Esophagus muscularis mucosa (tissue), 4 donors: Measurements from ENCODE around the gene PLP2. TPM values are rescaled to one million over a fixed set of nuclear protein-coding genes. Genes with fewer than 3 reads are reported as not detected.
A peak's percentile ranks its signal among the peaks of the same experiment; 100 is the strongest.

Experiments
- DNase-seq: peaks from one replicate; pipeline ENCODE4 v3.0.0-alpha.2; 2017; ENCODE audit errors: extremely low spot score
- H3K27ac ChIP-seq, 4 donors: fragments of 200-600 bp; sonication (generic); replicated peaks in 1 of 4; 1 replicate in 3 of 4; 2 replicates in 1 of 4; pipeline ENCODE4 v1.5.1; 2016 to 2019; ENCODE audit warnings: mild to moderate bottlenecking in 1 of 4
- H3K27me3 ChIP-seq, 4 donors: fragments of 200-600 bp; sonication (generic); one replicate each; pipeline versions ENCODE4 v1.5.1 to v1.6.0; 2016 to 2019
- H3K36me3 ChIP-seq, 4 donors: fragments of 200-600 bp; sonication (generic); one replicate each; pipeline ENCODE4 v1.5.1; 2016 to 2019
- H3K4me1 ChIP-seq, 4 donors: fragments of 200-600 bp; sonication (generic); one replicate each; pipeline ENCODE4 v1.5.1; 2016 to 2019
- H3K4me3 ChIP-seq, 4 donors: fragments of 200-600 bp; sonication (generic); 1 replicate in 2 of 4; 2 replicates in 2 of 4; pipeline ENCODE4 v1.5.1; 2016 to 2019; ENCODE audit warnings: mild to moderate bottlenecking in 4 of 4, moderate library complexity in 1 of 4
- H3K9me3 ChIP-seq, 4 donors: fragments of 200-600 bp; sonication (generic); 1 replicate in 3 of 4; 2 replicates in 1 of 4; pipeline ENCODE4 v1.5.1; 2016 to 2019
- EP300 ChIP-seq: sonication (generic); formaldehyde crosslinking; IDR thresholded peaks from one replicate; pipeline ENCODE4 v1.6.1; 2017; ENCODE audit warnings: antibody characterized with exemption
- POLR2A ChIP-seq: fragments of 450-650 bp; IDR thresholded peaks from one replicate; pipeline ENCODE4 v1.6.1; 2017; ENCODE audit warnings: antibody characterized with exemption, moderate library complexity, mild to moderate bottlenecking, low read depth
- POLR2AphosphoS5 ChIP-seq, 2 donors: sonication (generic); formaldehyde crosslinking; IDR thresholded peaks; one replicate each; pipeline ENCODE4 v1.6.1; 2017; ENCODE audit warnings: antibody characterized with exemption in 2 of 2
- WGBS: methylation state at CpG from one replicate; pipeline ENCODE4 v1.1.5; 2018; 5-methylcytosine and 5-hydroxymethylcytosine counted together
- intact Hi-C: fragments of 100-400 bp; cut with DNase I; formaldehyde crosslinking; loops from one replicate; pipeline ENCODE4 v1.15.1; 2023
- total RNA-seq, 4 donors: library from RNA; depleted of rRNA; stranded (reverse); fragments of >200 nt; gene quantifications; one replicate each; pipeline versions ENCODE4 v1.1.0 to v1.2.1, GENCODE V29; 2016
- TF ChIP-seq, protein P1 (sequence below), 3 experiments: fragments of 200-600 bp in 2 of 3; fragments of 450-650 bp in 1 of 3; sonication (generic) in 2 of 3; IDR thresholded peaks; one replicate each; pipeline ENCODE4 v1.5.1; 2017 to 2019; ENCODE audit warnings: antibody characterized with exemption in 3 of 3, mild to moderate bottlenecking in 2 of 3, moderate library complexity in 1 of 3

PLP2 gene
- total RNA-seq, 4 donors from 2014 or later, result 55.3 to 101 (median 76.3) TPM

DNA sequence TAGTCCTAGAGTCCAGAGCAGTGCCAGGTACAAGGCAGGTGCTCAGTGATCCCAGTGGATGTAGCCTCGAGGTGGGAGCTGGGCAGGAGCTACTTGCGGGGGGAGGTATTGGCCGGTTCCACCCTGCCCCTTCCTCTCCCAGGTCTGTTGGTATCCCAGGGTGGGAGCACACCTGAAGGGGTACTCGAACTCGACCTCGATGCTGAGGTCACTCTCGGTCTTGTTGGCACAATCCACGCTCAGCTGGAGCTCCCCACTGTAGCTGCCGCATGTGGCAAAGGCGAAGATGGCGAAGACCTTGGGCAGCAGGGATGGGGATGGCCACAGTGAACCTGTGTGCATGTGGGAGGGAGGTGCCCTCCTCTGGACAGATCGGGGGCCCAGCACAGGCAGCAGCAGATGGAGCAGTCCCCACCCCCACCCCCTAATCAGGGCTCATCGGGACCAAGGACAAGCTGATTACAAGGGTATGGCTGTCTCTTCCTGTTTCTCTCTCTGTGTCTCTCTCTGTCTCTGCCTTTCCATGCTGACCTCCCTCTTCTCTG, 25.9 kb downstream of the PLP2 start:
- Histone ChIP-seq H3K27ac (no peak overlapping the region), H3K4me1 (peaks cover 4 to 18% (median 14%) of the 10 kb centered on the region in 4 donors), H3K36me3 (no peaks in the 10 kb centered on the region), H3K9me3 (no peaks in the 10 kb centered on the region), H3K4me3 (no peak overlapping the region), H3K27me3 (no peaks in the 10 kb centered on the region)
- no peak for DNase-seq
- intact Hi-C loops, result no loop called here
- TF ChIP-seq POLR2AphosphoS5 (IDR thresholded peaks at IDR 0.05), result no peak
- TF ChIP-seq, protein P1, sequence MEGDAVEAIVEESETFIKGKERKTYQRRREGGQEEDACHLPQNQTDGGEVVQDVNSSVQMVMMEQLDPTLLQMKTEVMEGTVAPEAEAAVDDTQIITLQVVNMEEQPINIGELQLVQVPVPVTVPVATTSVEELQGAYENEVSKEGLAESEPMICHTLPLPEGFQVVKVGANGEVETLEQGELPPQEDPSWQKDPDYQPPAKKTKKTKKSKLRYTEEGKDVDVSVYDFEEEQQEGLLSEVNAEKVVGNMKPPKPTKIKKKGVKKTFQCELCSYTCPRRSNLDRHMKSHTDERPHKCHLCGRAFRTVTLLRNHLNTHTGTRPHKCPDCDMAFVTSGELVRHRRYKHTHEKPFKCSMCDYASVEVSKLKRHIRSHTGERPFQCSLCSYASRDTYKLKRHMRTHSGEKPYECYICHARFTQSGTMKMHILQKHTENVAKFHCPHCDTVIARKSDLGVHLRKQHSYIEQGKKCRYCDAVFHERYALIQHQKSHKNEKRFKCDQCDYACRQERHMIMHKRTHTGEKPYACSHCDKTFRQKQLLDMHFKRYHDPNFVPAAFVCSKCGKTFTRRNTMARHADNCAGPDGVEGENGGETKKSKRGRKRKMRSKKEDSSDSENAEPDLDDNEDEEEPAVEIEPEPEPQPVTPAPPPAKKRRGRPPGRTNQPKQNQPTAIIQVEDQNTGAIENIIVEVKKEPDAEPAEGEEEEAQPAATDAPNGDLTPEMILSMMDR (IDR thresholded peaks at IDR 0.05), result no peak
- WGBS, result 91% methylated on average over 11 of the region's 13 CpGs

DNA sequence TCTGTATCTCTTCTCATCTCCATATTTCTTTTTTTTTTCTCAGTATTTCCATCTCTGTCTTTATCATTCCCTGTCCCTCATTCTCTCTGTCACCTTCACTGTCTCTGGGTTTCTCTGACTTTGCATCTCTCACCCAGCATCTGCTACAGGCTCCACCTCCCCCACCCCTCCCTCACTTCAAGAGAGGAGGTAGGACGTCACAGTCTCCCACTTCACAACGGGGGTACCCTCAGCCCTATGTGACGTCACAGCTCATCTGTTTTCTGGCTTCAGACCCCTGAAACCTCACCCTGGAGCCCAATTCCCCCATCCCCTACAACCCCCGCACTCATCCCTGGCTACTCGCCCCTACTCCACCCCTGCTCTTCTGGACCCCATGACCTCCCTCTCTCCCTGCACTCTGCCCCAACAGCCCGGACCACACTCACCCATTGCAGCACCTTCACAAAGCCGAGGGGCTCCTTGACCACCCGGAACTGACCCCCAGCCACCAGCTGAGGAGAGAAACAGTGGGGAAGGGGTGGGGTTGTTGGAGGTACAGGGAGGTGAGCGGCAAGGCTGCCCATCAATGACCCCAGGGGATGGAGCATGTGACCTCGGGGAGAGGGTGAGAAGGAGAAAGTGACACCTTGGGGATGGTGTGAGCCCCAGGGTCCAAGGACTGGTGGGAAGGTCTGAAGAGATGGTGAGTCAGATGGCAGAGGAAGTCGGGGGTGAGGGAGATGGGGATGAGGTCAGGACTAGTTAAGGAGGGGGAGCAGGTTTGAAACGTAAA, 27.0 kb downstream of the PLP2 start:
- no peak overlapping the region for H3K4me3 ChIP-seq
- no peak for DNase-seq
- no peaks in the 10 kb centered on the region for H3K36me3 ChIP-seq
- no peaks in the 10 kb centered on the region for H3K27me3 ChIP-seq
- intact Hi-C loops, result no loop called here
- no peak overlapping the region for H3K27ac ChIP-seq
- H3K9me3 ChIP-seq, result no peaks in the 10 kb centered on the region
- H3K4me1 ChIP-seq, result peaks cover 4 to 16% (median 13%) of the 10 kb centered on the region in 4 donors
- TF ChIP-seq POLR2A, result no peak
- TF ChIP-seq, protein P1 (IDR thresholded peaks at IDR 0.05), result no peak
- no peak for TF ChIP-seq POLR2AphosphoS5 (IDR thresholded peaks at IDR 0.05)
- TF ChIP-seq EP300, result no peak
- WGBS, result 45% methylated on average over 12 of the region's 12 CpGs

DNA sequence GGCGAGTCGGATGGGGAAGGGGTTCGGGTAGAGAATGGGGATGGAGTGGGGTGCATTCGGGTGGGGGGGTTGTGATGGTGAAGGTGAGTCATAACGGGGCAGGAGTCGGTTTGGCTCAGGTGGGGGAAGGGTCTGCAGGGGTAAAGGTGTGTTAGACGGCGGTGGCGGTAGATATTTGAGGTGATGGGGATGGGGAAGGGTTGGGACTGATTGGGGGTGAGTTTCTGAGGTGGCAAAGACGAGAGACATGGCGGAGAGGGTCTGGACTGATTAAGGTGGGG, 27.6 kb downstream of the PLP2 start:
- DNase-seq, result no peak
- intact Hi-C loops, result no loop called here
- H3K4me1 ChIP-seq, result peaks cover 4 to 16% (median 13%) of the 10 kb centered on the region in 4 donors
- TF ChIP-seq, protein P1 (IDR thresholded peaks at IDR 0.05), result no peak
- TF ChIP-seq EP300 (no peak), POLR2AphosphoS5 (IDR thresholded peaks at IDR 0.05) (no peak), POLR2A (no peak)
- no peaks in the 10 kb centered on the region for H3K36me3 ChIP-seq
- H3K27ac ChIP-seq, result no peak overlapping the region
- WGBS, result 44% methylated on average over 11 of the region's 11 CpGs
- peak overlapping the region in 1 of 4 donors; percentile 39 for H3K4me3 ChIP-seq
- H3K27me3 ChIP-seq, result no peaks in the 10 kb centered on the region
- H3K9me3 ChIP-seq, result no peaks in the 10 kb centered on the region

DNA sequence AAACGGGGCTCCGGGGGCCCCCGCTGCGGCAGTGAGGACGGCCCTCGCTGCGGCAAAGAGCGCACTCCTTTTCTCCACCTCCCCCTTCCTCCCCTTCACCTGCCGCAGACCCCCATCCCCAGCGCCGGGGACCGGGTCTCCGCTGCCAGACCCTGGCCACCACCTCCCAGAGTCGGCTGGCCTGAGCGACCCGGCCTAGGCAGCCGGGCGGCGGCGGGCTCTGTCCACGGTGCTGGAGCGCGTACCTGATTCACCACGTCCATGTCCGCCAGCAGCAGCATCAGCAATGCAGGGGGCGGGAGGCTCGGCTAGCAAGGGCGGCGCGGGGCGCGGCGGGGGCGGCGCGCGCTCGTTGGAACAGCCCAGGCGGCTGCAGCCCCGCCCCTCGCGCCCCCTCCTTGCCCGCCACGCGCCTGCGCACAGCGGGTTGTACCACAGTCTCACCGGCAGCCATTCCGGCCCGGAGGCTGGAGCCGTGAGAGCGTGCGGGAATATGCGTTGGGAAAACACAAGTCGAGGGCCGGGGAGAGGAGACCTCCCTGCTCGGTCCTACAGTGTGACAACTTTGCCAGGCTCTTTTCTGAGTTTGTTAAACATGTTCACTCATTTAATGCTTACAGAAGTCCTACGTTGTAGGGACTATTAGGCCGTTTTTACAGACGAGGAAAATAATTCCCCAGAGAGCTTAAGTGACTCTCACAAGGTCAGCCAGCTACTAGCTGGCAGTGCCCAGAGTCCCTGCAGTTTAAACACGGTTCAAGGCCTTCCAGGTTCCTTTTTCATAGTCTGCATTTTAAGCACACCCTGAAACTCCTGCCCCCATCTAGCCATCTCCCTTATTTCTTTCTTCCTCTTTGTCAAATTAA, 28.4 kb downstream of the PLP2 start, which contains the start of gene SYP:
Gene SYP, minus strand, starts transcription at position 288 of the 866 bp plus-strand sequence. Its CDS starts 7 bp downstream, at position 281.
- no peaks in the 10 kb centered on the region for H3K9me3 ChIP-seq
- no peaks in the 10 kb centered on the region for H3K36me3 ChIP-seq
- peak within 1 kb of the TSS; percentile 38 to 48 (median 42) for H3K4me3 ChIP-seq
- peak; percentile 95 for DNase-seq
- TF ChIP-seq POLR2AphosphoS5 (IDR thresholded peaks at IDR 0.05) (peak; percentile 80 to 92), POLR2A (peak; percentile 42), EP300 (no peak)
- TF ChIP-seq, protein P1 (IDR thresholded peaks at IDR 0.05), result peak in 1 of 3 experiments; percentile 14
- WGBS, result 48% methylated on average over 31 of the region's 61 CpGs
- H3K27ac ChIP-seq, result peak within 1 kb of the TSS; percentile 35 to 78 (median 61)
- H3K27me3 ChIP-seq, result no peaks in the 10 kb centered on the region
- intact Hi-C loops, result loop anchor here (5.0 kb wide), 1 partner anchor 37 kb away; the partner anchor contains the start of gene CCDC22
- peaks cover 4 to 16% (median 13%) of the 10 kb centered on the region in 4 donors for H3K4me1 ChIP-seq
